SK-N-SH treated with all-trans-retinoic acid at 6 μM for 48 hours (cell line): ENCODE data around the gene CPT1A.

ENCODE experiments used
- ARNTL ChIP-seq: fragments of 450-650 bp; formaldehyde crosslinking; IDR thresholded peaks from 2 replicates; pipeline ENCODE4 v1.5.0; 2020; ENCODE audit warnings: low read depth, mild to moderate bottlenecking, moderate library complexity, borderline replicate concordance
- BACH2 ChIP-seq: fragments of 250-450 bp; sonication (Bioruptor Pico); IDR thresholded peaks from 2 replicates; pipeline ENCODE4 v1.9.0; 2021; ENCODE audit warnings: mild to moderate bottlenecking, borderline replicate concordance
- CSDC2 ChIP-seq: fragments of 250-450 bp; sonication (Bioruptor Pico); IDR thresholded peaks from 2 replicates; pipeline ENCODE4 v1.5.0; 2020; ENCODE audit warnings: mild to moderate bottlenecking, moderate library complexity
- ESRRG ChIP-seq: fragments of 250-450 bp; sonication (Bioruptor Pico); IDR thresholded peaks from 2 replicates; pipeline ENCODE4 v1.6.1; 2021; ENCODE audit warnings: mild to moderate bottlenecking
- OSR1 ChIP-seq: fragments of 250-450 bp; sonication (Bioruptor Pico); IDR thresholded peaks from 2 replicates; pipeline ENCODE4 v1.8.0; 2022; ENCODE audit warnings: moderate library complexity, mild to moderate bottlenecking, inconsistent platforms
- PPARA ChIP-seq: fragments of 250-450 bp; sonication (Bioruptor Pico); IDR thresholded peaks from 2 replicates; pipeline ENCODE4 v1.5.0; 2020; ENCODE audit warnings: mild to moderate bottlenecking, borderline replicate concordance
- RARB ChIP-seq: fragments of 250-450 bp; sonication (Bioruptor Pico); IDR thresholded peaks from 2 replicates; pipeline ENCODE4 v1.8.0; 2021; ENCODE audit warnings: mild to moderate bottlenecking, moderate library complexity
- TCF4 ChIP-seq: fragments of 250-450 bp; sonication (Bioruptor Pico); IDR thresholded peaks from 2 replicates; pipeline ENCODE4 v1.8.0; 2021; ENCODE audit warnings: mild to moderate bottlenecking, moderate library complexity, borderline replicate concordance
- TOX ChIP-seq: fragments of 250-450 bp; sonication (Bioruptor Pico); IDR thresholded peaks from 2 replicates; pipeline ENCODE4 v1.8.0; 2021; ENCODE audit warnings: mild to moderate bottlenecking, moderate library complexity, borderline replicate concordance
- ZFP3 ChIP-seq: fragments of 250-450 bp; sonication (Bioruptor Pico); IDR thresholded peaks from 2 replicates; pipeline ENCODE4 v1.5.0; 2020; ENCODE audit warnings: mild to moderate bottlenecking, moderate library complexity
- TF ChIP-seq, protein P1 (sequence below): fragments of 250-450 bp; sonication (Bioruptor Pico); IDR thresholded peaks from 2 replicates; pipeline ENCODE4 v1.5.1; 2020; ENCODE audit warnings: low read depth, mild to moderate bottlenecking, moderate library complexity
- TF ChIP-seq, protein P2 (sequence below): fragments of 250-450 bp; sonication (Bioruptor Pico); IDR thresholded peaks from 2 replicates; pipeline ENCODE4 v1.5.1; 2021; ENCODE audit warnings: mild to moderate bottlenecking, moderate library complexity
- TF ChIP-seq, protein P3 (sequence below): fragments of 250-450 bp; sonication (Bioruptor Pico); IDR thresholded peaks from 2 replicates; pipeline ENCODE4 v1.8.0; 2020; ENCODE audit warnings: mild to moderate bottlenecking, moderate library complexity, borderline replicate concordance
- TF ChIP-seq, protein P4 (sequence below): fragments of 250-450 bp; sonication (Bioruptor Pico); IDR thresholded peaks from 2 replicates; pipeline ENCODE4 v1.5.0; 2020; ENCODE audit warnings: mild to moderate bottlenecking, moderate library complexity

DNA sequence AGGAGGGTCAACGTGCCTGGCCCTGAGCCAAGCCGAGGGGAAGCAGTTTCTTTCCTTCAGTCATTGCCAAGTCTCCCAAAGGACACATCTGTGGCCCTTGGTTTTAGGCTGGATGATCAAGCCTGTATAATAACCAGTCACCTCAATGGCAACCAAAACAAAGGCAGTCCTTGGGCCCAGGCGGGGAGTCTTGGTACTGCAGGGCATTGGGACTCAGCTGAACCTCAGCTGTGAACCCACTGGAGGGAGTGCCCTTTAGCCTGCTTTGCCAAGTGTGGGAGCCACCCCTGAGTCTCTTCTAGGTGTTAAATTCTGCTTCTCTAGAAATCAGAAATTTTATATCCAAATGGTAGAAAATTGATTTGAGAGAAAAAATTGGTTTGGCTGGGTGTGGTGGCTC lies 36.9 kb downstream of the CPT1A start:
- TF ChIP-seq, protein P1, sequence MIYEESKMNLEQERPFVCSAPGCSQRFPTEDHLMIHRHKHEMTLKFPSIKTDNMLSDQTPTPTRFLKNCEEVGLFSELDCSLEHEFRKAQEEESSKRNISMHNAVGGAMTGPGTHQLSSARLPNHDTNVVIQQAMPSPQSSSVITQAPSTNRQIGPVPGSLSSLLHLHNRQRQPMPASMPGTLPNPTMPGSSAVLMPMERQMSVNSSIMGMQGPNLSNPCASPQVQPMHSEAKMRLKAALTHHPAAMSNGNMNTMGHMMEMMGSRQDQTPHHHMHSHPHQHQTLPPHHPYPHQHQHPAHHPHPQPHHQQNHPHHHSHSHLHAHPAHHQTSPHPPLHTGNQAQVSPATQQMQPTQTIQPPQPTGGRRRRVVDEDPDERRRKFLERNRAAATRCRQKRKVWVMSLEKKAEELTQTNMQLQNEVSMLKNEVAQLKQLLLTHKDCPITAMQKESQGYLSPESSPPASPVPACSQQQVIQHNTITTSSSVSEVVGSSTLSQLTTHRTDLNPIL (CRISPR knock-in tag): no peak
- no peak for TF ChIP-seq CSDC2
- TF ChIP-seq PPARA: no peak
- TF ChIP-seq OSR1 (CRISPR knock-in tag): no peak
- TF ChIP-seq ZFP3 (CRISPR knock-in tag): no peak
- no peak for TF ChIP-seq BACH2
- no peak for TF ChIP-seq ARNTL (CRISPR knock-in tag)
- no peak for TF ChIP-seq TCF4 (CRISPR knock-in tag)
- TF ChIP-seq TOX: no peak
- TF ChIP-seq, protein P2, sequence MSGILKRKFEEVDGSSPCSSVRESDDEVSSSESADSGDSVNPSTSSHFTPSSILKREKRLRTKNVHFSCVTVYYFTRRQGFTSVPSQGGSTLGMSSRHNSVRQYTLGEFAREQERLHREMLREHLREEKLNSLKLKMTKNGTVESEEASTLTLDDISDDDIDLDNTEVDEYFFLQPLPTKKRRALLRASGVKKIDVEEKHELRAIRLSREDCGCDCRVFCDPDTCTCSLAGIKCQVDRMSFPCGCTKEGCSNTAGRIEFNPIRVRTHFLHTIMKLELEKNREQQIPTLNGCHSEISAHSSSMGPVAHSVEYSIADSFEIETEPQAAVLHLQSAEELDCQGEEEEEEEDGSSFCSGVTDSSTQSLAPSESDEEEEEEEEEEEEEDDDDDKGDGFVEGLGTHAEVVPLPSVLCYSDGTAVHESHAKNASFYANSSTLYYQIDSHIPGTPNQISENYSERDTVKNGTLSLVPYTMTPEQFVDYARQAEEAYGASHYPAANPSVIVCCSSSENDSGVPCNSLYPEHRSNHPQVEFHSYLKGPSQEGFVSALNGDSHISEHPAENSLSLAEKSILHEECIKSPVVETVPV (CRISPR knock-in tag): no peak
- TF ChIP-seq ESRRG (CRISPR knock-in tag): no peak
- TF ChIP-seq, protein P3, sequence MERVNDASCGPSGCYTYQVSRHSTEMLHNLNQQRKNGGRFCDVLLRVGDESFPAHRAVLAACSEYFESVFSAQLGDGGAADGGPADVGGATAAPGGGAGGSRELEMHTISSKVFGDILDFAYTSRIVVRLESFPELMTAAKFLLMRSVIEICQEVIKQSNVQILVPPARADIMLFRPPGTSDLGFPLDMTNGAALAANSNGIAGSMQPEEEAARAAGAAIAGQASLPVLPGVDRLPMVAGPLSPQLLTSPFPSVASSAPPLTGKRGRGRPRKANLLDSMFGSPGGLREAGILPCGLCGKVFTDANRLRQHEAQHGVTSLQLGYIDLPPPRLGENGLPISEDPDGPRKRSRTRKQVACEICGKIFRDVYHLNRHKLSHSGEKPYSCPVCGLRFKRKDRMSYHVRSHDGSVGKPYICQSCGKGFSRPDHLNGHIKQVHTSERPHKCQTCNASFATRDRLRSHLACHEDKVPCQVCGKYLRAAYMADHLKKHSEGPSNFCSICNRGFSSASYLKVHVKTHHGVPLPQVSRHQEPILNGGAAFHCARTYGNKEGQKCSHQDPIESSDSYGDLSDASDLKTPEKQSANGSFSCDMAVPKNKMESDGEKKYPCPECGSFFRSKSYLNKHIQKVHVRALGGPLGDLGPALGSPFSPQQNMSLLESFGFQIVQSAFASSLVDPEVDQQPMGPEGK (CRISPR knock-in tag): no peak
- TF ChIP-seq, protein P4, sequence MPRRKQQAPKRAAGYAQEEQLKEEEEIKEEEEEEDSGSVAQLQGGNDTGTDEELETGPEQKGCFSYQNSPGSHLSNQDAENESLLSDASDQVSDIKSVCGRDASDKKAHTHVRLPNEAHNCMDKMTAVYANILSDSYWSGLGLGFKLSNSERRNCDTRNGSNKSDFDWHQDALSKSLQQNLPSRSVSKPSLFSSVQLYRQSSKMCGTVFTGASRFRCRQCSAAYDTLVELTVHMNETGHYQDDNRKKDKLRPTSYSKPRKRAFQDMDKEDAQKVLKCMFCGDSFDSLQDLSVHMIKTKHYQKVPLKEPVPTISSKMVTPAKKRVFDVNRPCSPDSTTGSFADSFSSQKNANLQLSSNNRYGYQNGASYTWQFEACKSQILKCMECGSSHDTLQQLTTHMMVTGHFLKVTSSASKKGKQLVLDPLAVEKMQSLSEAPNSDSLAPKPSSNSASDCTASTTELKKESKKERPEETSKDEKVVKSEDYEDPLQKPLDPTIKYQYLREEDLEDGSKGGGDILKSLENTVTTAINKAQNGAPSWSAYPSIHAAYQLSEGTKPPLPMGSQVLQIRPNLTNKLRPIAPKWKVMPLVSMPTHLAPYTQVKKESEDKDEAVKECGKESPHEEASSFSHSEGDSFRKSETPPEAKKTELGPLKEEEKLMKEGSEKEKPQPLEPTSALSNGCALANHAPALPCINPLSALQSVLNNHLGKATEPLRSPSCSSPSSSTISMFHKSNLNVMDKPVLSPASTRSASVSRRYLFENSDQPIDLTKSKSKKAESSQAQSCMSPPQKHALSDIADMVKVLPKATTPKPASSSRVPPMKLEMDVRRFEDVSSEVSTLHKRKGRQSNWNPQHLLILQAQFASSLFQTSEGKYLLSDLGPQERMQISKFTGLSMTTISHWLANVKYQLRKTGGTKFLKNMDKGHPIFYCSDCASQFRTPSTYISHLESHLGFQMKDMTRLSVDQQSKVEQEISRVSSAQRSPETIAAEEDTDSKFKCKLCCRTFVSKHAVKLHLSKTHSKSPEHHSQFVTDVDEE: no peak
- TF ChIP-seq RARB (CRISPR knock-in tag): no peak
